ENCODE results near the gene LMBR1L. TPM values are rescaled to one million over a fixed set of nuclear protein-coding genes. Genes with fewer than 3 reads are reported as not detected.

LMBR1L gene
- total RNA-seq, 3 donors from 2014 or later (not counting 1 experiment from before 2014, with no cell fraction given) = 262 to 294 (median 271) TPM

GRCh38 chr12:49059299-49060171 lies 51.1 kb downstream of the LMBR1L start:
- intact Hi-C loops (cut with micrococcal nuclease) = loop anchor here (1.0 to 5.0 kb wide), 2 partner anchors 10 to 53 kb away; partner anchors contain the start of genes LMBR1L and RHEBL1
- peaks cover 66 to 67% of the 10 kb centered on the region in 2 donors for H3K4me1 Mint-ChIP-seq
- ATAC-seq = peak; percentile 4 to 25 (median 9)
- Histone ChIP-seq H3K4me1 (ENCODE audit: control insufficient read depth, insufficient read depth, low read length) (peaks cover 54% of the 10 kb centered on the region), H3K9me3 (ENCODE audit: control insufficient read depth, insufficient read depth, low read length) (no peaks in the 10 kb centered on the region), H3K36me3 (ENCODE audit: control insufficient read depth, insufficient read depth, low read length) (peaks cover 8% of the 10 kb centered on the region), H3K27me3 (ENCODE audit: control insufficient read depth, insufficient read depth, low read length) (no peaks in the 10 kb centered on the region), H3K4me3 (ENCODE audit: low read length) (peak overlapping the region; percentile 68), H3K27ac (ENCODE audit: low read length) (peak overlapping the region; percentile 77)
- DNase-seq = peak in 1 of 2 donors; percentile 53
- H3K36me3 Mint-ChIP-seq = no peaks in the 10 kb centered on the region
- under 1% methylated on average over 70 of the region's 70 CpGs for WGBS (ENCODE audit: insufficient coverage)
- no peak for TF ChIP-seq CTCF (IDR thresholded peaks at IDR 0.05)
- H3K9me3 Mint-ChIP-seq = no peaks in the 10 kb centered on the region
- no peaks in the 10 kb centered on the region for H3K27me3 Mint-ChIP-seq (ENCODE audit: low read depth in 2 of 2)
- peak overlapping the region; percentile 91 for H3K4me3 Mint-ChIP-seq
- H3K27ac Mint-ChIP-seq = peak overlapping the region; percentile 81 to 92

GRCh38 chr12:49059045-49059298 lies 51.7 kb downstream of the LMBR1L start:
- TF ChIP-seq CTCF (IDR thresholded peaks at IDR 0.05) = no peak
- WGBS (ENCODE audit: insufficient coverage) = 0% methylated on average over 1 of the region's 1 CpG
- peak overlapping the region; percentile 91 for H3K4me3 Mint-ChIP-seq
- no peaks in the 10 kb centered on the region for H3K36me3 Mint-ChIP-seq
- peaks cover 55% of the 10 kb centered on the region for H3K4me1 ChIP-seq (ENCODE audit: control insufficient read depth, insufficient read depth, low read length)
- intact Hi-C loops (cut with micrococcal nuclease) = no loop called here
- ATAC-seq = no peak
- no peaks in the 10 kb centered on the region for H3K27me3 Mint-ChIP-seq (ENCODE audit: low read depth in 2 of 2)
- H3K9me3 ChIP-seq (ENCODE audit: control insufficient read depth, insufficient read depth, low read length) = no peaks in the 10 kb centered on the region
- H3K36me3 ChIP-seq (ENCODE audit: control insufficient read depth, insufficient read depth, low read length) = peaks cover 13% of the 10 kb centered on the region
- peaks cover 63 to 67% of the 10 kb centered on the region in 2 donors for H3K4me1 Mint-ChIP-seq
- H3K27ac Mint-ChIP-seq = peak overlapping the region; percentile 81 to 85
- no peak for DNase-seq
- no peaks in the 10 kb centered on the region for H3K9me3 Mint-ChIP-seq
- H3K27me3 ChIP-seq (ENCODE audit: control insufficient read depth, insufficient read depth, low read length) = no peaks in the 10 kb centered on the region
- H3K4me3 ChIP-seq (ENCODE audit: low read length) = peak overlapping the region; percentile 68
- peak overlapping the region; percentile 58 for H3K27ac ChIP-seq (ENCODE audit: low read length)

- H3K27me3 Mint-ChIP-seq (ENCODE audit: low read depth in 2 of 2) = no peaks in the 10 kb centered on the region
- no peak for DNase-seq
- 7% methylated on average over 5 of the region's 5 CpGs for WGBS (ENCODE audit: insufficient coverage)
- H3K4me3 Mint-ChIP-seq = peak overlapping the region; percentile 91
- Histone ChIP-seq H3K4me1 (ENCODE audit: control insufficient read depth, insufficient read depth, low read length) (peaks cover 55% of the 10 kb centered on the region), H3K27ac (ENCODE audit: low read length) (no peak overlapping the region), H3K36me3 (ENCODE audit: control insufficient read depth, insufficient read depth, low read length) (peaks cover 18% of the 10 kb centered on the region), H3K27me3 (ENCODE audit: control insufficient read depth, insufficient read depth, low read length) (no peaks in the 10 kb centered on the region), H3K9me3 (ENCODE audit: control insufficient read depth, insufficient read depth, low read length) (no peaks in the 10 kb centered on the region), H3K4me3 (ENCODE audit: low read length) (peak overlapping the region; percentile 68)
- H3K27ac Mint-ChIP-seq = peak overlapping the region; percentile 81 to 85
- H3K4me1 Mint-ChIP-seq = peaks cover 59 to 68% of the 10 kb centered on the region in 2 donors
- intact Hi-C loops (cut with micrococcal nuclease) = no loop called here
- ATAC-seq = no peak
- no peaks in the 10 kb centered on the region for H3K36me3 Mint-ChIP-seq
- H3K9me3 Mint-ChIP-seq = no peaks in the 10 kb centered on the region
- TF ChIP-seq CTCF (IDR thresholded peaks at IDR 0.05) = no peak
Observed at GRCh38 chr12:49058366-49059044, 52.1 kb downstream of the LMBR1L start.

Measured in natural killer cell (primary cell).